Endothelial cell of umbilical vein (primary cell): ENCODE data around the gene TSPAN4. TPM values are rescaled to one million over a fixed set of nuclear protein-coding genes. Genes with fewer than 3 reads are reported as not detected.
A peak's percentile ranks its signal among the peaks of the same experiment; 100 is the strongest.

ENCODE experiments used
- BruUV-seq: library from RNA; stranded (reverse); fragments of 400-500 nt; replicated peaks from 2 replicates; lab custom pipeline; 2021; lab: Mats Ljungman, UMichigan
- CTCF ChIA-PET: fragments of 300-600, 350-600 bp; sonication (Branson Sonifier 250); formaldehyde crosslinking; loops from one replicate; lab custom pipeline; 2021; ENCODE audit warnings: antibody characterized with exemption, inconsistent platforms; lab: Charles Lee
- POLR2A ChIA-PET: fragments of 300-600, 350-600 bp; sonication (Branson Sonifier 250); formaldehyde crosslinking; loops from one replicate; lab custom pipeline; 2021; ENCODE audit warnings: antibody characterized with exemption, inconsistent platforms; lab: Charles Lee
- DNase-seq: peaks from one replicate; pipeline ENCODE4 v3.0.0-alpha.2; 2011; ENCODE audit warnings: low read depth, low spot score
- FAIRE-seq: peaks from 2 replicates; lab custom pipeline; 2011; peaks lifted over from hg19 to GRCh38; lab: Jason Lieb, UNC
- H2AFZ ChIP-seq: 2 replicates; pipeline ENCODE4 v1.6.0; 2012; ENCODE audit warnings: low read depth, low read length, control low read depth, inconsistent platforms
- H3K27ac ChIP-seq: 2 replicates; pipeline ENCODE4 v1.5.1; 2011; ENCODE audit warnings: low read depth, mild to moderate bottlenecking, control low read depth, low read length, moderate library complexity; ENCODE audit not compliant: insufficient read depth
- H3K27me3 ChIP-seq, 2 experiments: 2 replicates each; pipeline versions ENCODE4 v1.6.0 to v1.6.1; 2011; ENCODE audit warnings: low read length in 2 of 2, mixed read lengths in 1 of 2; ENCODE audit not compliant: control insufficient read depth in 2 of 2, insufficient read depth in 2 of 2
- H3K36me3 ChIP-seq, 2 experiments: 2 replicates in 1 of 2; 3 replicates in 1 of 2; pipeline ENCODE4 v1.5.1; 2011; ENCODE audit warnings: low read length in 2 of 2, mild to moderate bottlenecking in 1 of 2, moderate library complexity in 1 of 2; ENCODE audit not compliant: control insufficient read depth in 2 of 2, insufficient read depth in 2 of 2; ENCODE audit errors: extremely low read depth in 1 of 2
- H3K4me1 ChIP-seq: 3 replicates; pipeline ENCODE4 v1.5.1; 2011; ENCODE audit warnings: mild to moderate bottlenecking, low read length; ENCODE audit not compliant: control insufficient read depth, insufficient read depth; ENCODE audit errors: extremely low read depth
- H3K4me2 ChIP-seq: 2 replicates; pipeline ENCODE4 v1.6.1; 2011; ENCODE audit warnings: low read length, control low read depth, mixed read lengths; ENCODE audit not compliant: insufficient read depth
- H3K4me3 ChIP-seq, 3 experiments: fragments of 200-600 bp in 1 of 3; sonication (generic), shearing (Covaris generic) in 1 of 3; replicated peaks in 1 of 3; 2 replicates each; pipeline ENCODE4 v1.5.1; 2011 to 2016; ENCODE audit warnings: control low read depth in 3 of 3, low read length in 3 of 3, mild to moderate bottlenecking in 2 of 3, inconsistent platforms in 1 of 3, low read depth in 1 of 3, moderate library complexity in 1 of 3; ENCODE audit not compliant: insufficient read depth in 1 of 3
- H3K79me2 ChIP-seq: 2 replicates; pipeline ENCODE4 v1.6.0; 2012; ENCODE audit warnings: low read length, inconsistent platforms; ENCODE audit not compliant: control insufficient read depth, insufficient read depth
- H3K9ac ChIP-seq: replicated peaks from 2 replicates; pipeline ENCODE3; 2011; ENCODE audit warnings: low read length, control low read depth; ENCODE audit not compliant: insufficient read depth; ENCODE audit errors: extremely low read depth
- H3K9me1 ChIP-seq: replicated peaks from 3 replicates; pipeline ENCODE4 v1.6.0; 2011; ENCODE audit warnings: mild to moderate bottlenecking, low read length; ENCODE audit not compliant: control insufficient read depth, insufficient read depth; ENCODE audit errors: extremely low read depth
- H3K9me3 ChIP-seq: replicated peaks from 2 replicates; pipeline ENCODE4 v1.5.1; 2012; ENCODE audit warnings: low read length, inconsistent platforms; ENCODE audit not compliant: control insufficient read depth, insufficient read depth
- H4K20me1 ChIP-seq: replicated peaks from 2 replicates; pipeline ENCODE3; 2011; ENCODE audit warnings: mild to moderate bottlenecking, low read length; ENCODE audit not compliant: control insufficient read depth, insufficient read depth; ENCODE audit errors: extremely low read depth
- GATA2 ChIP-seq: IDR thresholded peaks from 2 replicates; pipeline ENCODE4 v1.7.0; 2011; ENCODE audit warnings: low read depth, mild to moderate bottlenecking, moderate library complexity, mixed read lengths, low read length; ENCODE audit not compliant: insufficient read length, insufficient read depth
- POLR2A ChIP-seq: IDR thresholded peaks from 2 replicates; pipeline ENCODE4 v1.6.1; 2012; ENCODE audit warnings: low read depth, mild to moderate bottlenecking, control low read depth, low read length
- dilution Hi-C: fragments of 300-500 bp; cut with MboI; formaldehyde crosslinking; loops from one replicate; pipeline ENCODE4 v1.15.0; 2019; ENCODE audit warnings: low sequenced_read_pairs; ENCODE audit not compliant: extremely low pct_ligation_motif_present
- intact Hi-C: fragments of 100-400 bp; cut with micrococcal nuclease; formaldehyde crosslinking; loops from one replicate; pipeline ENCODE4 v1.10.0; 2022
- polyA plus RNA-seq, 4 experiments: library from polyadenylated mRNA; depleted of rRNA in 3 of 4; stranded (reverse) in 3 of 4; unstranded in 1 of 4; fragments of >200 nt; gene quantifications; 2 replicates each; pipeline versions ENCODE4 v1.2.1 to v1.2.3, GENCODE V29; 2011 to 2012; ENCODE audit warnings: missing spikeins in 1 of 4
- total RNA-seq: library from RNA; stranded (reverse); gene quantifications from 2 replicates; pipeline ENCODE4 v1.2.3, GENCODE V29; 2021
- TF ChIP-seq, protein P1 (sequence below), 2 donors: IDR thresholded peaks; 1 replicate in 1 of 2; 2 replicates in 1 of 2; pipeline ENCODE4 v1.5.1; 2011; ENCODE audit warnings: low read length in 2 of 2, mild to moderate bottlenecking in 2 of 2, moderate library complexity in 2 of 2, control low read depth in 1 of 2, inconsistent platforms in 1 of 2, low read depth in 1 of 2; ENCODE audit not compliant: insufficient read depth in 1 of 2; ENCODE audit errors: extremely low read depth in 1 of 2
- TF ChIP-seq, protein P2 (sequence below): IDR thresholded peaks from 2 replicates; pipeline ENCODE4 v1.6.1; 2011; ENCODE audit not compliant: insufficient read depth, insufficient read length

TSPAN4 gene
- total and polyA plus RNA-seq, 2 donors (not counting 3 experiments of a cell fraction or from before 2014, with no cell fraction given) = 114 to 199 TPM

DNA sequence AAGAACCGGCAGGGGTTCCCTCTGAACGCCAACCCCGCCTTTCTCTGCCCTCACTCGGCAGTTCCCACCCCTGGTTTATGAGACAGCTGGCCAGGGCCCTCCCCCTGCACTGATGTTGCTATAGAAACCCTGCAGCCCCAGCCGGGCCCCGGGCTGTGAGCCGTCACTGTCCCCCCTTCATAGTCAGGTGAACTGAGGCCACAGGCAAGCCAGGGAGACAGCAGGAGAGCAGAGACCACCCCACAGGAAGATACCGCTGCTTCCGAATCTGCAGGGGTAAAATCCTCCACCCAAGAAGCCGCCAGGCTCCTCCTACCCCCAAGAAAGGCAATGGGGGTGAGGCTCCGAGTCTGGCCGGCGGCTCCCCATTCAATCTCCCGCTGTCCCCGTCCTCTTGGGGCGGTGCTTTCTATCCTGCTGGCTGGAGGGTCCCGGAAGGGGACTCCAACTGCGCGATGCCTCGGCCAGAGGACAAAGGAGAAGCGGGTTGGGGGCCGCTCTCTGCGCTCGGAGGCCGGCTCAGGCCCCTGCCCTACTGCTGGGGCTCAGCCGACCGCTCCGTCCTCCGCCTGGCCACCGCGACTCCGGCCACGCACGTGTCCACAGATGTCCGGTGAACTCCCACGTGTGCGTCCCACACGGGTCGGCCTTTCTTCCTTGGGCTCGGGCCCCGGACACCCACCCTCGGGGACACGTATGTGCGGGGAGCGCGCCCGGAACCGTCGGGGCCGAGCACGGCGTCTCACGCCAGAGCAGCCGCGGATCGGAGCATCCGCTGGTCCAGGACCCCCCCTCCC is 45.2 kb upstream of the TSPAN4 start:
- Histone ChIP-seq H3K4me1 (peaks cover 14% of the 10 kb centered on the region), H3K4me3 (peak overlapping the region; percentile 57 to 66 (median 64)), H3K4me2 (peak overlapping the region; percentile 62), H3K9me3 (no peaks in the 10 kb centered on the region), H3K27me3 (no peaks in the 10 kb centered on the region), H3K79me2 (peaks cover 11% of the 10 kb centered on the region), H4K20me1 (no peaks in the 10 kb centered on the region), H3K9me1 (no peaks in the 10 kb centered on the region), H2AFZ (peak overlapping the region; percentile 56), H3K36me3 (peaks cover 0 to 15% of the 10 kb centered on the region in 2 experiments), H3K27ac (peak overlapping the region; percentile 32), H3K9ac (peak overlapping the region; percentile 45)
- intact Hi-C loops (loop anchor here (1.0 to 2.0 kb wide), 2 partner anchors 12 to 15 kb away; partner anchors contain the start of gene RPLP2), dilution Hi-C loops (no loop called here)
- BruUV-seq = TSS peak; percentile 4
- ChIA-PET CTCF (interaction anchor here (1.1 to 2.1 kb wide), 4 partner anchors 12 to 47 kb away, joined by 4 to 9 read pairs (median 8); partner anchors contain the start of gene RPLP2), POLR2A (interaction anchor here (0.7 to 1.0 kb wide), 2 partner anchors 12 to 37 kb away, joined by 3 read pairs; partner anchors contain the start of gene RPLP2)
- FAIRE-seq (peak; percentile 89), DNase-seq (peak; percentile 80)
- TF ChIP-seq, protein P1, sequence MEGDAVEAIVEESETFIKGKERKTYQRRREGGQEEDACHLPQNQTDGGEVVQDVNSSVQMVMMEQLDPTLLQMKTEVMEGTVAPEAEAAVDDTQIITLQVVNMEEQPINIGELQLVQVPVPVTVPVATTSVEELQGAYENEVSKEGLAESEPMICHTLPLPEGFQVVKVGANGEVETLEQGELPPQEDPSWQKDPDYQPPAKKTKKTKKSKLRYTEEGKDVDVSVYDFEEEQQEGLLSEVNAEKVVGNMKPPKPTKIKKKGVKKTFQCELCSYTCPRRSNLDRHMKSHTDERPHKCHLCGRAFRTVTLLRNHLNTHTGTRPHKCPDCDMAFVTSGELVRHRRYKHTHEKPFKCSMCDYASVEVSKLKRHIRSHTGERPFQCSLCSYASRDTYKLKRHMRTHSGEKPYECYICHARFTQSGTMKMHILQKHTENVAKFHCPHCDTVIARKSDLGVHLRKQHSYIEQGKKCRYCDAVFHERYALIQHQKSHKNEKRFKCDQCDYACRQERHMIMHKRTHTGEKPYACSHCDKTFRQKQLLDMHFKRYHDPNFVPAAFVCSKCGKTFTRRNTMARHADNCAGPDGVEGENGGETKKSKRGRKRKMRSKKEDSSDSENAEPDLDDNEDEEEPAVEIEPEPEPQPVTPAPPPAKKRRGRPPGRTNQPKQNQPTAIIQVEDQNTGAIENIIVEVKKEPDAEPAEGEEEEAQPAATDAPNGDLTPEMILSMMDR (IDR thresholded peaks at IDR 0.05; ENCODE audit: extremely low read depth in 1 of 2, insufficient read depth in 1 of 2, low read depth in 1 of 2, low read length in 2 of 2) = no peak
- TF ChIP-seq GATA2 = no peak
- TF ChIP-seq POLR2A = peak; percentile 78
- TF ChIP-seq, protein P2, sequence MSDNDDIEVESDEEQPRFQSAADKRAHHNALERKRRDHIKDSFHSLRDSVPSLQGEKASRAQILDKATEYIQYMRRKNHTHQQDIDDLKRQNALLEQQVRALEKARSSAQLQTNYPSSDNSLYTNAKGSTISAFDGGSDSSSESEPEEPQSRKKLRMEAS = peak; percentile 82
